HL-60 (cell line): ENCODE measurements around the gene RAB13.
A peak's percentile ranks its signal among the peaks of the same experiment; 100 is the strongest.

Experiments
- DNase-seq, 2 experiments: peaks; one replicate each; pipeline ENCODE4 v3.0.0-alpha.2; 2010 to 2020; ENCODE audit warnings: low read depth in 1 of 2, low spot score in 1 of 2
- H3K27ac ChIP-seq: fragments of 250-450 bp; sonication (Bioruptor Pico); replicated peaks from 2 replicates; pipeline ENCODE4 v1.5.1; 2020; ENCODE audit warnings: mild to moderate bottlenecking, moderate library complexity
- H3K27me3 ChIP-seq: fragments of 250-450 bp; sonication (Bioruptor Pico); 2 replicates; pipeline ENCODE4 v1.5.1; 2021; ENCODE audit warnings: mild to moderate bottlenecking, moderate library complexity; ENCODE audit not compliant: insufficient read depth, poor library complexity, severe bottlenecking
- H3K4me3 ChIP-seq: replicated peaks from 2 replicates; pipeline ENCODE4 v1.5.1; 2011; ENCODE audit warnings: mild to moderate bottlenecking, control low read depth, low read length; ENCODE audit not compliant: insufficient read depth
- GABPA ChIP-seq: IDR thresholded peaks from 2 replicates; pipeline ENCODE4 v1.6.1; 2012; ENCODE audit warnings: low read depth
- POLR2AphosphoS5 ChIP-seq: IDR thresholded peaks from 2 replicates; pipeline ENCODE4 v1.6.1; 2012; ENCODE audit warnings: low read depth
- REST ChIP-seq: IDR thresholded peaks from 2 replicates; pipeline ENCODE4 v1.6.1; 2012; ENCODE audit warnings: low read depth; ENCODE audit not compliant: insufficient replicate concordance
- SPI1 ChIP-seq: IDR thresholded peaks from 2 replicates; pipeline ENCODE4 v1.6.1; 2012; ENCODE audit warnings: low read depth, mild to moderate bottlenecking, borderline replicate concordance
- TF ChIP-seq, protein P1 (sequence below): IDR thresholded peaks from one replicate; pipeline ENCODE4 v1.5.1; 2011; ENCODE audit warnings: low read length, control low read depth, inconsistent platforms; ENCODE audit not compliant: insufficient read depth

The RAB13 gene

DNA sequence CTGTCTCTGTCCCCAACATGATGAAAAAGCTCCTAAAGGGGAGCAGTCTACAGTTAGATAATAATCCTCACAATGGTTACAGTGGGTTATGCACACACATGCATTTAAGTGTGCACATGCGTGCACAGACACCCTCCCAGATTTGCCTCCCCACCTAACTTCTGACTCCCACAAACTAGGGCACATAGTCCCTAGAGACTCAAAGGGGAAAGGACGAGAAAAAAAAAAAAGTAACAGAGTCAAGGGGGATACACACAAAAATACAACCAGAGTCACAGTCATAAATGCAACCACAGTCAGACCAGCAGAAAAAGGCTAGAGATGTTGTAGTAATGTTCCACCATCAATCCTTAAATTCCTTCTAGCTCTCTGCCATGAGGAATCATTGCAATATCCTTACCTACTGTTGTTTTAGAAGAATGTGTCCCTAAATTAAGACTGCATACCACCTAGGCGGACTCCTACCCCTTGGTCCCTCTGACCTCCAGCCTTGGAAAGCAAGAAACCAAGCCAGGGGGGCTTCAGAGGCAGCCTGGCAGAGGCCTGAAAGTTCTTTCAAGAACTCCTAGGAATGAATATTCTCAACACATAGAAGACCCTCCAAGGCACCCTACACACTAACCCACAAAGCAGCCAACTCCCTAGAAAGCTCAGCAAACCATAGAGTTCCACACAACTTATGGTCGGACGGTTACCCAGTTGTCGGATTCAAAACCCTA lies 29.0 kb downstream of the RAB13 start:
- TF ChIP-seq, protein P1, sequence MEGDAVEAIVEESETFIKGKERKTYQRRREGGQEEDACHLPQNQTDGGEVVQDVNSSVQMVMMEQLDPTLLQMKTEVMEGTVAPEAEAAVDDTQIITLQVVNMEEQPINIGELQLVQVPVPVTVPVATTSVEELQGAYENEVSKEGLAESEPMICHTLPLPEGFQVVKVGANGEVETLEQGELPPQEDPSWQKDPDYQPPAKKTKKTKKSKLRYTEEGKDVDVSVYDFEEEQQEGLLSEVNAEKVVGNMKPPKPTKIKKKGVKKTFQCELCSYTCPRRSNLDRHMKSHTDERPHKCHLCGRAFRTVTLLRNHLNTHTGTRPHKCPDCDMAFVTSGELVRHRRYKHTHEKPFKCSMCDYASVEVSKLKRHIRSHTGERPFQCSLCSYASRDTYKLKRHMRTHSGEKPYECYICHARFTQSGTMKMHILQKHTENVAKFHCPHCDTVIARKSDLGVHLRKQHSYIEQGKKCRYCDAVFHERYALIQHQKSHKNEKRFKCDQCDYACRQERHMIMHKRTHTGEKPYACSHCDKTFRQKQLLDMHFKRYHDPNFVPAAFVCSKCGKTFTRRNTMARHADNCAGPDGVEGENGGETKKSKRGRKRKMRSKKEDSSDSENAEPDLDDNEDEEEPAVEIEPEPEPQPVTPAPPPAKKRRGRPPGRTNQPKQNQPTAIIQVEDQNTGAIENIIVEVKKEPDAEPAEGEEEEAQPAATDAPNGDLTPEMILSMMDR: no peak
- TF ChIP-seq POLR2AphosphoS5: no peak
- no peak for TF ChIP-seq GABPA
- no peak for TF ChIP-seq SPI1
- no peak for TF ChIP-seq REST

GRCh38 chr1:153954826-153955225 lies 31.3 kb downstream of the RAB13 start:
- Histone ChIP-seq H3K27me3 (no peaks in the 10 kb centered on the region), H3K27ac (no peak overlapping the region), H3K4me3 (no peak overlapping the region)
- TF ChIP-seq GABPA: no peak
- TF ChIP-seq, protein P1: no peak
- no peak for TF ChIP-seq SPI1
- no peak for TF ChIP-seq REST
- no peak for TF ChIP-seq POLR2AphosphoS5
- no peak for DNase-seq

More for the DNA sequence above, 29.0 kb downstream of the RAB13 start:
- H3K4me3 ChIP-seq: peak overlapping the region; percentile 96
- no peaks in the 10 kb centered on the region for H3K27me3 ChIP-seq
- no peak for DNase-seq
- H3K27ac ChIP-seq: peak overlapping the region; percentile 88

DNA sequence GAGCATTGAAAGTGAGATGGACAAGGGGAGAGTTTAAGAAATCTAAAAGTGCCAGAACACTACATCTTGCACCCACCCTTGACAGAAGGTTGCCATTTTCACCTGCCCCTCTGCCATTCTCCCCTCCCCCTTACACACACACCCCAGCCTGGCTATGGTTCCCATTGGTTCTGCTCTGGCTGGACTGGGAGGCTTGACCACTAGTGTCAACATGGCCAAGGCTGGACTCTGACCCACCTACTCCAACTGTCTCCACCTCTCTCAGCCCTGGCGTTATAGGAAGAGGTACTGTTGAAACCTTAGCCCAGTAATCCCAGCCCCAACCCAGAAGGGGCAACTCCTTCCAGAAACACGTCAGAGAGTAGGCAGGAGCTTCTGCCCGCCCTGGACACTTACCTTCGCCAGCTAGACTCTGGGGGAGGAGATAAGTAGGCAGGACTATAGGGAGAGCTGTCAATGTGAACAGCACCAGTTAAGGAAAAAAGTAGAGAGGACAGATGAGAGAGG lies 32.2 kb downstream of the RAB13 start:
- DNase-seq: no peak
- no peak overlapping the region for H3K27ac ChIP-seq
- H3K27me3 ChIP-seq: no peaks in the 10 kb centered on the region
- TF ChIP-seq, protein P1: no peak
- TF ChIP-seq POLR2AphosphoS5: no peak
- TF ChIP-seq GABPA: no peak
- no peak for TF ChIP-seq REST
- TF ChIP-seq SPI1: no peak
- H3K4me3 ChIP-seq: no peak overlapping the region
